Measurements from ENCODE around the gene SLC35G6.

DNA sequence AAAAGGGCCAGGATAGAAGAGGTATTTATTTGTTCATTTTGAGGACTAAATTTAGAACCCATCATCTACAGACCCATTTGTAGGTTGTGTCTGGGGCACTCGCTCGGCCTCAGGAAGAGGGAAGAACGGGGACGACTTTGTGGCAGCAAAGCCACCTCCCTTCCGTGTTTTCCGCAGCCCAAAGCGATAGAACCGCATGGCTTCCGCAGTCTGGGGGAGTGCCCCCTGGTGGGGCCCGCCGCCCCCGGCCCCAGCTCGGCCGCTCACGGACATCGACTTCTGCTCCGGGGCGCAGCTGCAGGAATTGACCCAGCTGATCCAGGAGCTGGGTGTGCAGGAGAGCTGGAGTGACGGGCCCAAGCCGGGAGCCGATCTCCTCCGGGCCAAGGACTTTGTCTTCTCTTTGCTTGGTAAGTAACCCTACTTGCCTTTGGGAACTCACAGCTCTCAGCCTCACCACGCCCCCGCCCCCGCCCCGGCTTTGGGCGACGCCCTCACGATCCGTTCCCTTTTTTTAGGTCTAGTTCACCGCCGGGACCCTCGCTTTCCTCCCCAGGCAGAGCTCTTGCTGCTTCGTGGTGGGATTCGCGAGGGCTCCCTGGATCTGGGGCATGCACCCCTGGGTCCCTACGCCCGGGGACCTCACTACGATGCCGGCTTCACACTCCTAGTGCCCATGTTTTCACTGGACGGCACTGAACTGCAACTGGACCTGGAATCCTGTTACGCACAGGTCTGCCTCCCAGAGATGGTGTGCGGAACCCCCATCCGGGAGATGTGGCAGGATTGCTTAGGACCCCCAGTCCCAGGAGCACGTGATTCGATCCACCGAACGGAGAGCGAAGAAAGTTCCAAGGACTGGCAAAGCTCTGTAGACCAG, 45.3 kb upstream of the SLC35G6 start:
- TF ChIP-seq, protein P1, sequence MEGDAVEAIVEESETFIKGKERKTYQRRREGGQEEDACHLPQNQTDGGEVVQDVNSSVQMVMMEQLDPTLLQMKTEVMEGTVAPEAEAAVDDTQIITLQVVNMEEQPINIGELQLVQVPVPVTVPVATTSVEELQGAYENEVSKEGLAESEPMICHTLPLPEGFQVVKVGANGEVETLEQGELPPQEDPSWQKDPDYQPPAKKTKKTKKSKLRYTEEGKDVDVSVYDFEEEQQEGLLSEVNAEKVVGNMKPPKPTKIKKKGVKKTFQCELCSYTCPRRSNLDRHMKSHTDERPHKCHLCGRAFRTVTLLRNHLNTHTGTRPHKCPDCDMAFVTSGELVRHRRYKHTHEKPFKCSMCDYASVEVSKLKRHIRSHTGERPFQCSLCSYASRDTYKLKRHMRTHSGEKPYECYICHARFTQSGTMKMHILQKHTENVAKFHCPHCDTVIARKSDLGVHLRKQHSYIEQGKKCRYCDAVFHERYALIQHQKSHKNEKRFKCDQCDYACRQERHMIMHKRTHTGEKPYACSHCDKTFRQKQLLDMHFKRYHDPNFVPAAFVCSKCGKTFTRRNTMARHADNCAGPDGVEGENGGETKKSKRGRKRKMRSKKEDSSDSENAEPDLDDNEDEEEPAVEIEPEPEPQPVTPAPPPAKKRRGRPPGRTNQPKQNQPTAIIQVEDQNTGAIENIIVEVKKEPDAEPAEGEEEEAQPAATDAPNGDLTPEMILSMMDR (IDR thresholded peaks at IDR 0.05; ENCODE audit: low read depth, low read length) = no peak
- TF ChIP-seq EZH2phosphoT487 (IDR thresholded peaks at IDR 0.05; ENCODE audit: low read depth) = no peak
